DMS153 treated with DMSO at 0.1 percent for 48 hours (cell line): ENCODE results near the gene HIVEP3.
"Not testable (repeated sequence)": the region's sequence is repeated elsewhere in the genome, so short reads cannot be mapped to it uniquely, and the experiment has no call there.

Experiments
- DNase-seq: peaks from one replicate; lab custom pipeline; 2025; ENCODE audit not compliant: unreplicated experiment; lab: John Stamatoyannopoulos, UW

The HIVEP3 gene

GRCh38 chr1:41924911-41925310, 6.2 kb upstream of the HIVEP3 start:
- no peak for DNase-seq

GRCh38 chr1:41921271-41921670, 2.5 kb upstream of the HIVEP3 start:
- not testable (repeated sequence) for DNase-seq

- no peak for DNase-seq
Observed at GRCh38 chr1:41920658-41921057, 1.9 kb upstream of the HIVEP3 start.

DNA sequence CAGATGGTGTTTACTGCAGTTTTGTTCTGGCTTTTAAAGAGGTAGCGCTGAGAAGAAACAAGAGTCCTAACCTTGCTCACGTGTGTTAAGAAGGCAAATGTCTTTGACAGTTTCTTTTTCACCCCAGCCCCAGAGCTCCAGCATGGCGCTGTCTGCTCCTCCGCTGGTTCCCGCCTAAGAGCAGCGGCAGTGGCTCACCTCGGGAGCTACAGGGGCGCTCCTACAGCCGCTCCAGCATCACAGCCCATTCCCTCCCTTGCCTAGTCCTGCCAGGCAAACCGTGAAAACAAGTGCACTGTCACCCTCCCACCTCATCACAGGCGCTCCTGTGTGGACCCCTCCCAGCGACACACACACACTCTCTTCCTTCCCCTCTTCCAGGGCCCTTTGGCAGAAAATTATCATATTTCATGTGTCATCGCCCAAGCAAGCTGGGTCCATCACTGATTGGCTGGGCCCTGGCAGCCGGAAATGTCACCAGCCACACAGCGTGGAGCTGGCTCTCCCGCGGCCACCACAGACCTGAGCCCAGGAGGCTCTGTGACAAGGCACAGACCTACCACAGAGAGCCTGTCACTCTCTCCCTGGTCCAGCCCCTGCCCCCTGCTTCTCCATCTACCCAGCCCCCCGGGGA, 1.2 kb upstream of the HIVEP3 start:
- DNase-seq = peak; percentile 93

DNA sequence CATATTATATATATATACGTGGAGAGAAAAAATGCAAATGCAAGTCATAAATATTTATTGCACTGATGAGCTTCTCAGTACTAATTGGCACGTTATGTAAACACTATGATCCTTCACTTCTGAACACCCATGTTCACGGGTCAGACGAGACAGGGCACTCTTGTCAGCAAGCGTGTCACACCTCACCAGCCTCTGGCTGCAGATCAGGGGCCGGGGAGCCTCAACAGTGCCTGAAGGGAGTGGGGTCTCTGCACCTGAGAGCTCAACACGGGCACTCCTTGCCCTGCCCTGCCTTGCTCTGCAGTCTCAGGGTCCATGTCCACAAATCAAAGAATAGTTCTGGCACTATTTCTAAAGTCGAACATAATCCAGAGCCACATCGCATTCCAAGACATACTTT, 409 bp upstream of the HIVEP3 start:
- DNase-seq = no peak

GRCh38 chr1:41917835-41918449, 780 bp downstream of the HIVEP3 start:
- peak; percentile 78 for DNase-seq

DNA sequence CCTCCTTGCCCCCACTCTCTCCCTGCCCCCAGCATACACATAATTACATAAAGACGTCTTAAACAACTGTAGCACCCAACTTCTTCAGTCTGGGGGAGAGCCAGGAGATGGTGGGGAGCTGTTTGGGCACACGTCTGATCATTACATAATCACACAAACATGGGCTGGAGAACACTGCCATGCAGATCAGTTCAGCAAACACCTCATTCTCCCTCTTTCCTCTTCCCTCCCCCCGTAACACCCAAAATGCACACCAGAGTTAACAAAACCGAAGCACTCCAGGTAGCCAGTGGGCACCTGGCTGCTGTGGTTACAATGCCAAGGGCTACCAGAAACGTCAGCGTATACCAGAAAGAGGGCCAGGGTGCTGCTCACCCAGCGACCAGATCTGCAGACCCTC, 1.6 kb downstream of the HIVEP3 start:
- no peak for DNase-seq

DNA sequence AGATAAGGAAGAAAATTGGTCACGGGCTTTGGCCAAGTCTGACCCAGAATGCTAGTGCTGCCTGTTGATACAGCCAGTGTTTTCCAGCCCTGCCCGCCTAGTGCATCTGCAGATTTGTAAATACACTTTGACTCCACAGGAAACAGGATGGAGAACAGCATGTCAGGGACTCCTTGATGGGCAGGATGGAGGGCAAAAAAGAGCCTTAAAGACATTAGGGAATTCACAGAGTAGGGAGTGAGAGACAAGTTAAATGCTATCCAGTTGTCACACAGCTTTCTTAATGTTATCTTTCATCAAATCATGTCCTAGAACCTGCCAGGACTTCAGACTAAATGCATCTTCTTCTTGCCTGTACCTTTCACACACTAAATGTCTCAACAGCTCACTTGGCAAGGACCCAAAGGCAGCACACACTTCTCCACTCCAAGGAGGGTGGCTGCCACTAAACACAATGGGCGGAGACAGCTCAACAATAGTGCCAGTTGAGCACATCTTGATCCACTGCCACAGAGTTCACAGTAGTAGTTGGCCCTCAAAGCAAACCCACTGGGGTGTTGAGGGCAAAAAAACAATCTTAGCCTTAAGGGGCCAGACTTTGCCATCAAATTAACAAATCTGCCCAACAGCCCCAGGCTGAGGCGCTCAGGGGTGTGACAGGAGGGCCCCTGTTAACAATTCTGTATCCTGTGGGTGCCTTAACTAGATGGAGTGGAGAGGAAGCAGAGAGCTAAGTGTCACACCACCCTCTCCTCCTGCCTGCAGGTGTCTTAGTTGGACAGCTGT, 2.7 kb downstream of the HIVEP3 start:
- DNase-seq = peak; percentile 67

DNA sequence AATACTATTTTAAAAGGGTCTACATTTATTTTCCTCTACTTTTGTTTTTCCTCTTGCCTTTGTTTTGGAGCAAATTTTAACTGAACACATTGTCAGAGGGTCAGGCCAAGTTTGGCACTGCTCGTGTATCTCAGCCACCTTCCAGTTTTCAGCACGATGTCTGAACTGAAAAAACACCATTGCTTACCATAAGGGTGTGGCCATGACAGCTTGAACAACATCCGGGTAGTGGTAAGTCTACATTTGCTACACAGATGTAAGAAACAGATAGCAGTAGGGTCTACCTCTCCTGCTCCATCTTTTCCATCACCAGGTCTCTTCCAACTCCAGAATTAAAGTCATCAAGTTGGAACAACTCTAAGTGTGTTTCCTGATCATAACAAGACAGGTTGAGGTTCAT, 4.2 kb downstream of the HIVEP3 start:
- peak; percentile 24 for DNase-seq

GRCh38 chr1:41913014-41913413, 5.7 kb downstream of the HIVEP3 start:
- peak; percentile 65 for DNase-seq

- no peak for DNase-seq
Observed at GRCh38 chr1:41908288-41908895, 10.3 kb downstream of the HIVEP3 start.

- no peak for DNase-seq
Observed at GRCh38 chr1:41907446-41907845, 11.3 kb downstream of the HIVEP3 start.

DNA sequence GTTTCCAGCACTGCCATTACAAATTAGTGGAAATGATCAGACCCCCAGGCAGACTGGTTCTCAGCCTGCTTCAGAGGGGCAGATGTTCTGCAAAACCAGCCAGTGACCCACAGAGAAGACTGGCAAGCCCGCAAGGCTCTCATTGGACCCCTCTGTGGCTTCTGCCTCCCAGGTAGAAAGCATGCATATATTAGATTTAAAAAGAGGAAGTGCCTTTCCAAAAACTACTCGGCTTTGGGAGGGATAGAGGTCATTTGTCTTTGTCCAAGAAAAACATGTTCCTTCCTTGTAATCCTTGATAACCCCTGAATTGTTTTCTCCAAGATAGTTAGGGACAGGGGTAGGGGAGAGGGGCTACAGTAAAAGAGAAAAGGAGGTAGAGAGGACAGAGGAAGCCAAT, 11.8 kb downstream of the HIVEP3 start:
- no peak for DNase-seq

DNA sequence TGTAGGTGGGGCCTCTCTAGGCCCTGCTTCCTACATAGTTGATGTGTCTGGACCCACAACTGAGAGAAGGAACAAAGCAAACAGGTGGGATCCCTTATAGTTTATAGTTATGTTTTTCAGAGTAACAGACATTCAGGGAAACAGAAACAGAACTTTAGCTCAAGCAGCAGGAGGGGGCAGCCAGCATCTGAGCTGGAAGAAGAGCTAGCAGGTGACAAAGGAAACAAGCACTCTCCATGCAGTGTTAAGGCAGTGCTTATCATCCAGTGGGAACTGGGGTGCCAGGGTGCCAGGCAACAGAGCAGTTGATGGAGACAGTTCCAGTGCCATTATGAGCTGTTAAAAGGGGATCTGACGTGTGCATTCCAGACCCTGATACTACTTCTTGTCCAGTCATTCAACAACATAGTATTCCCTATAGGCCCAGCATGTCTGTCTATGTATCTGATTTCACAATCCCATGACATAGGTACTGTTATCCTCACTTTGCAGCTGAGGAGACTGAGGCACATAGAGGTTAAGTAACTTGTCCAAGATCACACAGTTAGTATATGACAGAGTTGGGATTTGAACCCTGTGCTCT, 13.5 kb downstream of the HIVEP3 start:
- DNase-seq = no peak

GRCh38 chr1:41902664-41903063, 16.1 kb downstream of the HIVEP3 start:
- DNase-seq = no peak

GRCh38 chr1:41902159-41902577, 16.6 kb downstream of the HIVEP3 start:
- no peak for DNase-seq

DNA sequence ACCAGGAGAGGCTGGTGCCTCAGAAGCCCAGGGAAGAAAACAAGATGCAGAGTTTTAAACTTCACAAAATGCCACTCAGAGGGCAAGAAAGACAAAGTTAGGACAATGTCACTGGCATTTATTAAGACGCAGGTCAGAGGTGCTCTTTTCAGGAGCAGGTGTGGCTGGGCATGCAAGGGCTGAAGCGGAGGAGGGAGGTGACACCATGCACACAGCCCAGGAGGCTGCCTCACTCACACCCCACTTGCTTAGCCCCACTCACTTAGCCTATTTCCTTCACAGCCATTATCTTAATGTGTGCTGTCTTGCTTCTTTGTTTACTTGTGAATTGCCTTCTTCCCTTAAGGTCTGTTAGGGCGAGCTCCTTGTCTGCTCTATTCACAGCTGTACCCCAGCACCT, 17.2 kb downstream of the HIVEP3 start:
- no peak for DNase-seq

GRCh38 chr1:41900603-41901444, 17.9 kb downstream of the HIVEP3 start:
- DNase-seq = no peak

GRCh38 chr1:41898191-41898713, 20.5 kb downstream of the HIVEP3 start:
- DNase-seq = no peak

DNA sequence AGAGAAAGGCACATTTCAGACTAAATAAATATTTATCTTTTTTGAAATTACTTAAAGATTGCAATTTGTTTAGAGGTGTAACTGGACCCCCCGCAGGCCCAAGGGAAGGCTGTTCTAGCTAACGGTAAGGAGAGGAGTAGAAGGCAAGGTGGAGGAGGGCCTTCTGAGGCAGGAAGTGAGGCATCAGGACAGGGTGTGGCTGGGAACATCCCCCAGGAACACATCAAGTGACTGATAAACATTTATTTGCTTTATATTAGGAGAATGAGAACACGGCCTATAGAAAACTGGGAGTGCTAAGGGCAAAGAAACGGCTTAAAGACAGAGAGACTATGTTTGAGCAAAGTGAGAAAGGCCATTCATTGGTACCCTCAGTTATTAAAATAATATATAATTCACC, 23.2 kb downstream of the HIVEP3 start:
- DNase-seq = no peak
